Stomach (tissue), 4 donors: ENCODE measurements around the gene DOP1B.

ENCODE experiments used
- POLR2A ChIP-seq, 4 donors: fragments of 450-650 bp; IDR thresholded peaks; one replicate each; pipeline ENCODE4 v1.6.1; 2016; ENCODE audit warnings: antibody characterized with exemption in 4 of 4, control low read depth in 2 of 4, mild to moderate bottlenecking in 1 of 4, moderate library complexity in 1 of 4
- POLR2AphosphoS5 ChIP-seq, 3 donors: sonication (generic); formaldehyde crosslinking; IDR thresholded peaks; one replicate each; pipeline ENCODE4 v1.6.1; 2016; ENCODE audit warnings: antibody characterized with exemption in 3 of 3
- TF ChIP-seq, protein P1 (sequence below), 7 experiments: fragments of 450-650 bp in 4 of 7; fragments of 200-600 bp in 3 of 7; sonication (generic) in 3 of 7; IDR thresholded peaks; one replicate each; pipeline ENCODE4 v1.5.1; 2016 to 2019; ENCODE audit warnings: antibody characterized with exemption in 7 of 7, control low read depth in 2 of 7, mild to moderate bottlenecking in 1 of 7

DNA sequence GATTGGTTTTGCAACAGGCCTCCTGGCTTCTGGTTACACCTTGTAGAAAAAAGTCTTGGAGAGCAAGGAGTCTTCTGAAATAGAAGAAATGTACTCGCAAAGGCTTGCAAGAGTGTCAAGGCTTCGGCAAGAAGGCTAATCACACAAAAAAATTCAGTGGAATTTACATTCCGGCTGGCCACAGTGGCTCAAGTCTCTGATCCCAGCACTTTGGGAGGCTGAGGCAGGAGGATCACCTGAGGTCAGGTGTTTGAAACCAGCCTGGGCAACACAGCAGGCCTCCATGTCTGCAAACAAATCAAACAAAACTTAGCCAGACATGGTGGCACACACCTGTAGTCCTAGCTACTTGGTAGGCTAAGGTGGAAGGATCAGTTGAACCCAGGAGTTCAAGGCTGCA is 7.7 kb upstream of the DOP1B start:
- TF ChIP-seq, protein P1, sequence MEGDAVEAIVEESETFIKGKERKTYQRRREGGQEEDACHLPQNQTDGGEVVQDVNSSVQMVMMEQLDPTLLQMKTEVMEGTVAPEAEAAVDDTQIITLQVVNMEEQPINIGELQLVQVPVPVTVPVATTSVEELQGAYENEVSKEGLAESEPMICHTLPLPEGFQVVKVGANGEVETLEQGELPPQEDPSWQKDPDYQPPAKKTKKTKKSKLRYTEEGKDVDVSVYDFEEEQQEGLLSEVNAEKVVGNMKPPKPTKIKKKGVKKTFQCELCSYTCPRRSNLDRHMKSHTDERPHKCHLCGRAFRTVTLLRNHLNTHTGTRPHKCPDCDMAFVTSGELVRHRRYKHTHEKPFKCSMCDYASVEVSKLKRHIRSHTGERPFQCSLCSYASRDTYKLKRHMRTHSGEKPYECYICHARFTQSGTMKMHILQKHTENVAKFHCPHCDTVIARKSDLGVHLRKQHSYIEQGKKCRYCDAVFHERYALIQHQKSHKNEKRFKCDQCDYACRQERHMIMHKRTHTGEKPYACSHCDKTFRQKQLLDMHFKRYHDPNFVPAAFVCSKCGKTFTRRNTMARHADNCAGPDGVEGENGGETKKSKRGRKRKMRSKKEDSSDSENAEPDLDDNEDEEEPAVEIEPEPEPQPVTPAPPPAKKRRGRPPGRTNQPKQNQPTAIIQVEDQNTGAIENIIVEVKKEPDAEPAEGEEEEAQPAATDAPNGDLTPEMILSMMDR (IDR thresholded peaks at IDR 0.05), result no peak
- TF ChIP-seq POLR2A (IDR thresholded peaks at IDR 0.05), result no peak
- no peak for TF ChIP-seq POLR2AphosphoS5 (IDR thresholded peaks at IDR 0.05)
